Stimulated activated CD4-positive, alpha-beta T cell treated with anti-CD3 and anti-CD28 coated beads, Interleukin-15, amount 100 ng/mL, for 24 hours (primary cell): ENCODE results near the gene C5orf22.

Experiments used
- DNase-seq: peaks from one replicate; pipeline ENCODE4 v3.0.0-alpha.2; 2020

C5orf22 gene

DNA sequence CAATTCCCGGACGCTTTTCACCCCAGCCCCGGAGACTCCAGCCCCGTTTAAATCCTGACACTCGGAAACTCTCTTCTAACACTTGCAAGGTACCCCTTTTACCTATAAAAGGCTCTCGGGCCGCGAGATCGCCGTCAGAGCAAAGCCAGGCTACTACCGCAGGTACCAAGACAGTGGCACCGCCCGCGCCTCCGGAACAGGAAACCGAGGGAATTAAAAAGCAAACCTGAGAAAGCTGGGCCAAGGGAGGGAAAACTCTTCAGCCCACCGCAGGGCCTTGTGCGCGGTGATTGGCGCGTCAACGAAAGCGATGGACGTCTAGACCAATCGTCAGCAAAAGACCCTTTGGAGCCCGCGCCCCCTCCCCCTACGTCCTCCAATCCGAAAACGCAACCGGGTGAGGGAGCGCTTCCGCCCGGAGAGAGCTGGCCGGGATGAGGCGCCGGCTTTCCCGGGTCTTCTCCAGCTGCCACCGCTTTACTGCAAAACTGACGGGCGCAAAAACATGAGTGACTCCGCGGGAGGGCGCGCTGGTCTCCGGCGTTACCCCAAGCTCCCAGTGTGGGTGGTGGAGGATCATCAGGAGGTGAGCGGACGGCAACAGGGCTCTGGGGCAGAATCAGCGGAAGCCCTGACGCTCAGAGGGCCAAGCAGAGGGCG is at the start of gene C5orf22, which contains the start of gene DROSHA:
C5orf22 (plus strand) TSS at position 414 of the 660 bp plus-strand sequence; CDS start at position 506, 92 bp downstream.
DROSHA (minus strand) TSS at position 206 of the 660 bp plus-strand sequence. CDS start 3,034 bp downstream, outside the sequence.
- DNase-seq = peak; percentile 97

DNA sequence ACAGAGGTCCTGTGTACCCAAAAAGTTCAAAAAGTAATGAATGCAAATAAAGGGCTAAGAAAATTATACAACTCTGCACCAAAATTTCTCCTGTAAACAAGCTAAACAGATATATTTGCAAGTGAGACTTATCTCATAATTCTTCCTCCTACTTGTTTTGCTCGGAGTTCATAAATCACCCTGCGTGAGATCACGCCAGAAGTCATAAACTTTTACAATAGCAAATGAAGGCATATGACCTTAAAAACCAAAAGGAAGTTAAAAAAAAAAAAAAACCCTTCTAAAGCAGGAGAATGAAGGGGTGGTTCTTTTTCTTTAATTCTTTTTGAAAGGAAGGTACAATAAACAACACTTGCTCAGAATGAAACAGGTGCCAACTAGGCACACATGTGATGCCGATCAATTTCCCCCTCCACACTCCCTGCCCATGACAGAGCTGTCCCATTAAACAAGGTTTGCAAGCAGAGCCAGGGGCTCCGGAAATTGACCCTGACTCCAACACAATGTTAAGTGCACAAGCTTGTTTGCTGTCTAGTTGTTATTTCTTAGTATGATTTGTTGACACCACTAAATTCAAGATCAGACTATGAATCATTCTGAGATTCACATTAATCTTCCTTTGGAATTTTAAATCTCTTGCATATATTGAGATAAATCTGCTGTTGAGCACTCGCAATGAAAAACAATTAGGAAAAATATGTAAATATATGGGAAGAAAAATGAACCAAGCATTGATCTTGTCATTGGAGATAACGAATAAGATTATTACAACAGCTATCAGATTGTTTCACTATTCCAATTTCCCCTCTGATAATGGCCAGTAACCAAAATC is 46.5 kb upstream of the C5orf22 start:
- no peak for DNase-seq

DNA sequence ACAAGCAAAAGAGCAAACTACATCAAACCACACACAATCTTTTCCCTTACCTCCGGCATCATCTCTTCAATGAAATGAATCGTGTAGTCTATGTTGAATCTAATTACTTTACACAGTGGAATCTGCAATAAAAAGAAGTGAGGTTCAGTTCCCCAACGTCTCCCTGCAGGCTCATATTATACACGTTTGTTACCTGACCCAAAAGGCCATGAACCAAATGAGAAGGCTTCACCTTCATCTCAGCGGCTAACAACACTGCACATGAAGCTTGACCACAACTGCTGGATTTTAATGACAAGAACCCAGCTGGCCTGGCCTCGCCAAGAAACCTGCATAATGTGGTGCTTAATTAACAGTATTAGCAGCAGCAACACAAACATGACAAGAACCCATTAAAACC is 45.7 kb upstream of the C5orf22 start:
- no peak for DNase-seq

DNA sequence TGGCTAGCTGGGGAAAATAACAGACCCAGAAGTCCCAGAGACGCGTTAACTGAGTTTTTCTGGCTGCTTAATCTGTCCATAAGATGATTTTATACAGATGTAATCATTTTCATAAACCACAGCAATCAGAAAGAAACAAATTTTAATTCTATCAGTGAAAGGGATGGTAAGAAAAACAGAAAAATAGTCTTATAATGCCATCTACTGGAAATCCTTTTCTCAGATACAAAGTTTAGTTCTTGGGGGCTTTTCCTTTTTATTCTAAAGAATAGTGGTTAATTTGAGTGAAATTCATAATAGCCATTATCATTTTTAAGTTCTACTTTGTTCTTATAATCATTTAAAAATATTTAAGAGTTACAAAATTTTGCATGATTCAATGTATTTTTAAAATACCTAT is 44.6 kb upstream of the C5orf22 start:
- no peak for DNase-seq

DNA sequence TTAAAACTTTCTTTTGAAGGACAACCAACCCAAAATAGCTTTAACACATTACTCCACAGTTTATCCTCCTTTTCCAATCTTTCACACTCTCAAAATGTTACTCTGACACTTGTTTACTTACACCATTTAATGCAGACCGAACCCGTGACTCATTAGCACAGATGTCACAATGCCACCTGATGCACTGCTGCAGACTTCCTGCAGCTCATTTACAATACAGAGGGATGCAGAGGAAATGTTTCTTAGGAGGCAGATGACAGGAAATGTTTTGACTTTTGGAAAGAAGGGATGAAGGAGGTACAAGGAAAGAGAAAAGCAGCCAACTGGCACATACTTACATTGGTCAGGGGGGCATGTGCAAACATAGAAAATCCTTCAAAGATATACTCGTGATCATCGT is 39.2 kb upstream of the C5orf22 start:
- DNase-seq = no peak

DNA sequence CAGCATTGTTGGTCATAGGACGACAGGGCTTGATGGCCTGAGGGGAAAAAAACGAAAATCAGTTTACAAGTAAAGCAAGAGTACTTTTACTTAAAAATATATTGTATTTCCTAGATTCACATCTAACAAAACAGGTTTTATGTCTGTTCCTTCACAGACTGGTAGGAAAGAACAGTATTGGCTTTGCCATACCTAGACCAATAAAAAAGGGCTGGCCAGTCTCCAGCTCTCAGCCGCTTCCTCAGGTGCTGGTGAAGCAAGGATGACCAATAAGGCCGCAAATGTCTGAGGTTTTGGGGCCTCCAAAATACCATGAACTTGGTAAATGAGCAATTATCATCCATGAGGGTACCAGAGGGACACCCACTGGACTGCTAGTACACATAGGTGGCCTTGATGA is 36.8 kb upstream of the C5orf22 start:
- DNase-seq = no peak

DNA sequence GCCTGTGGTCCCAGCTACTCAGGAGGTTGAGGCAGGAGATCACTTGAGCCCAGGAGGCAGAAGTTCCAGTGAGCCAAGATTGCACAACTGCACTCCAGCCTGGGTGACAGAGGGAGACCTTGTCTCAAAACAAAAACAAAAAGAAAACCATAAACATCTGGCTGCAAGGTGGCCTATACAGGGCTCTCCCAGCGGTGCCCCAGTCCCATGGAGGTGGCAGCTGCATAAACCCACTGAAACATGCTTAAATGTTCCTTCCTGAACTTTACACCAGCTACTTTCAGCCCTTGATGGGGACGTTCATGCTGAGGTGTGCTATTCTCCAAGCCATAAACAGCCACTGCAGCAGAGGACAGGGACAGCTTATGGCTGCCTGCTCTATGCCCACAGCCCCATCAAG is 35.8 kb upstream of the C5orf22 start:
- DNase-seq = no peak

DNA sequence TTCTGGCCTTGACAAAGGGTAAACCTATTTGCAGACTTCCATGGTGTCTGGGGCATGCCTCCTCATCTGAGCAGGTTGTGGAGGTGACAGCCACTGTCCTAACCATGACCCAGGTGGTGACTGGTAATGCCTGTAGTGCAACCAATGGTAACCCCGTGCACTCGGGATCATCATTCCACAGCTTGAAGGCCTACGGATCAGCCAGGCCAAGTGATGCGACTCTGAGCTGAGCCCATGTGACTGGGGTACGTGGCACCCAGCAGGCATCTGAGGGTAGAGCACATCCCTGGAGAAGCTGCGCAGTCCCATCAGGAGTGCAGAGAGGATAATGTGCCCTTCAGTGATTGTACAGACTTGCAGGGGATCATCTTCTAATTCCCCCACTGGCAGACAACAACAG is 35.2 kb upstream of the C5orf22 start:
- no peak for DNase-seq

DNA sequence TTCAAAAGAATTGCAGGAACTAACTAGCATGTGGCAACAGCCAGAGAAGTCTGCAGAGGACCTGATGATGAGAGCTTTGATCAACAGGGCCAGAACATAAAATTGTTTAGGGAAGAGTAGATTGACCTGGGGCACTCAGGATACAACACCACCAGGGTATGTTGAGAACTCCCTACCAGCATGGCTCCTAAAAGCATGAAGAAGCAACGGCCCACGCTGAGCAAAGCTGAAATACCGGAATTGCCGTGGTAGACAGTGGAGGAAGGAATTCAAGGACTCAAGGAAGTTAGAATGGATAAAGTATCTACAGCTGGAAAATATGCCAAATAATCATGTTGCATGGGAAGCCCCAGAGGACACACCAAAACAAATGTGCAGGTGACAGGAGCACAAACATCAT is 31.8 kb upstream of the C5orf22 start:
- no peak for DNase-seq

DNA sequence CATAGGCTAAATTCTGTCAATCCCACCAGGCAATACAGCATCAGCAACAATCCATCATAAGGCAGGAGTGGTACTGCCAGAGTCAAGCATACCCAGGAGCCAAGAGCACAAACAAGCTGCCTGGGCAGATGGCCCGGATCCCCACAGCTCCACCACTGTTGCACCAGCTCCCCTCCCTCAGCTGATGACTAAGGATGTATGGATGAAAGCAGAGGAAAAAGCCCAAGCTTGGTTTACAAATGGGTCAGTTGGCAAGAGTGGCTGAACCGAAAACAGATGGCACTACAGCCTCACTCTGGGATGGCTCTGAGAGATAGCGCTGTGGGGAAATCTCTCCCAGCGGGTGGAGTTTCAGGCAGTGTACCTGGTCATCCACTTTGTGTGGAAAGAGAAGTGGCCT is 29.6 kb upstream of the C5orf22 start:
- no peak for DNase-seq

DNA sequence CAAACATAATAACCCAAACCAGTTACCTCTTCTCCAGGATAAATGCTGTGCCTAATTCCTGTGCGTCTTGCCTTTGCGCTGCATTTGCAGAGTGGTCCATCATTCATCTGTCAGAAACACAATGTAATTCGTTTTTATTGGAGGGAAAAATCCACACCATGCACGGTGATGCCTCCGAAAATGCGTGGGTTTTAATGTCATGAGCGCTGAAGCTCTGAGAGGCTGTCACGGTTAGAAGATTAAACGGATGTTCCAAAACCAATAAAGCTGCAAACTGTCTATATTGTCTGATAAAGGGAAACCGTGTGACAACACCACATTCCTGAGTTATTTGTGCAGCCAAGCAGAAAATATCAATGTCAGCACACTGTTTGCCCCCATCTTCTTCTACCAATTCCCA is 27.6 kb upstream of the C5orf22 start:
- DNase-seq = no peak

DNA sequence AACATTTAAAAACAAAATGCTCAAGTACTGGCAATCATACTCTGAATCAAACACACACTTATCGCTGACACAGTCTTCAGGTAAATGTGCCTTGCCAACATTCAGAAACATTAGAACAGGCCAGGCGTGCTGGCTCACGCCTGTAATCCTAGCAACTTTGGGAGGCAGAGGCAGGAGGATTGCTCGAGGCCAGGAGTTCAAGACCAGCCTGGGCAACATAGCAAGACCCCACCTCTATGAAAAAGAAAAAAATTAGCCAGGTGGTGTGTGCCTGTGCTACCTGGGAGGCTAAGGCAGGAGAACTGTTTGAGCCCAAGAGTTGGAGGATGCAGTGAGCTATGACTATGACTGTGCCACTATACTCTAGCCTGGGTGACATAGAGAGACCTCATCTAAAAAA is 20.8 kb upstream of the C5orf22 start:
- no peak for DNase-seq

DNA sequence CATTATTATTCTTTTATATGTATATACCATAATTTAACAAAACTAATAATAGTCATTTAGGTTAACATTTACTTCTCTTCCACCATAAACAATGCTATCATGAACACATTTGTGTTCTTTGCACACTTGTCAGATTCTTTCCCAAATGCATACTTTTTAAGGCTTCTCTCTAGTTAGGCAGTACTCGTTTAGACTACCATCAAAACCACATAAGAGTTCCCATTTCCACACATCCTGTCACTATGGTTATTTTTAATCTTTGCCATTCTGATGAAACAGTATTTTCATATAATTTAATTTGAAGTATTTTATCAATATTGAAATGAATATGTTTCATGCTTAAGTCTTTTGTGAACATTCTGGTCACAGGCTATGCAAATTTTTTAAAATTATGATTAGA is 15.3 kb upstream of the C5orf22 start:
- no peak for DNase-seq

DNA sequence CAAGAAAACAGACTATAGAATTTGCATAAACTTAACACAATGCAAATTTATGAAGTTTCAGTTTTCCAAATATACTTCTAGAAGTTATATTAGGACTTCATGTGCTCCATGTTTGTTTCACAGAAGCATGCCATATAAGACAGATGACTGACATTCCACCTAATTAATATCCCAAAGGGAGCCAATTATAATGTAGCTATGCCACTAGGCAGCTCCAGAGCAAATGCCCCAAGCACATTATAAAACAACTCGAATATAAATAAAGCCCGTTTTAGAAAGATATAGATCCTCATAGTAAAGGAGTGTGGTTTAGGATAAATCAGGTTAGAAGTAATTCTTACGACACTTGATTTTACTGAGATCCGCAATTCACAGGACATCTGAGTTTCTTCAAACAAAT is 9.1 kb upstream of the C5orf22 start:
- DNase-seq = no peak

DNA sequence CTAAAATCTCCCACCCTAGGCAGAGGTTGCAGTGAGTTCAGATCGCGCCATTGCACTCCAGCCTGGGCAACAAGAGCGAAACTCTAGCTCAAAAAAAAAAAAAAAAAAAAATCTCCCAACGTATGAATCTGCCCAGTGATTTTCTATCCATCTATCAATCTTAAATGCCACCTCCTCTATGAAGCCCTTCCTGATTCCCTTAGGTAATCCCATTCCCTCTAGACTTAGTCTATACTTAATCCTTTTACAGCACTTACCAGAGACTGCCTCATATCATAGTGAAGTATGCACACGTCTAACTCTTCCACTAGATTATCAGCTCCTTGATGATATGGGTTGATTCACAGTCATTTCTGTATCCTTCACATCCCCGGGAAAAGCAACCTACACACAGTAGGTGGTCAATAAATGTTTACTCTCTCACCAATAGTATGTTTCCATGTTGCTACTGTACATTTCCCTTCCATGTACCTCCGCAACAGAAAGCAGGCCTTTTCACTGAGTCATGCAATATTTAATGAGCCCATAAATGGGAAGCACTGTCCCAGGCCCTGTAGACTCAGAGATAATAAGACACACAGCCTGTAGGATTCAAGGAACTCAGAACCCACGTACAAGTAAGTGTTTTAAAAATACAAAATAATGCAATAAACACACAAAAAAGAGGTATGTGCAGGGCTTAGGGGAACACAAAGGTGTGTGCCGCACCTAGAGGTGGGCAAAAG is 1.4 kb upstream of the C5orf22 start:
- DNase-seq = no peak

DNA sequence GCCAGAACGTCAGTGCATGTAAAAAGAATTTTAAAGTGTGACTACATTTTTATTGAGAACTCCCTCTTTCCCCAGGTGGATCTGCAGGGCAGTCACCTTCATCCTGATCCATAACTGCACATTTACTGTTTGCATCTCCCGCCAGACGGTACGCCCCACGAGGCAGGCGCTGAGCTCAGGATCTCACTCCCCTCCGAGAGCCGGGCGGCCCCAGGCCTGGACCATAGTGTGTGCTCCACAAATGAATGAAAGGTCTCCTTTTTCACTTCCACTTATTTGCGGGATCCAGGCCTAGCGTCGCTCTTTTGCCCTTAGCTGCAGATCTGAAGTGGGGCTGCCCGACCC is 586 bp upstream of the C5orf22 start:
- DNase-seq = peak; percentile 42

DNA sequence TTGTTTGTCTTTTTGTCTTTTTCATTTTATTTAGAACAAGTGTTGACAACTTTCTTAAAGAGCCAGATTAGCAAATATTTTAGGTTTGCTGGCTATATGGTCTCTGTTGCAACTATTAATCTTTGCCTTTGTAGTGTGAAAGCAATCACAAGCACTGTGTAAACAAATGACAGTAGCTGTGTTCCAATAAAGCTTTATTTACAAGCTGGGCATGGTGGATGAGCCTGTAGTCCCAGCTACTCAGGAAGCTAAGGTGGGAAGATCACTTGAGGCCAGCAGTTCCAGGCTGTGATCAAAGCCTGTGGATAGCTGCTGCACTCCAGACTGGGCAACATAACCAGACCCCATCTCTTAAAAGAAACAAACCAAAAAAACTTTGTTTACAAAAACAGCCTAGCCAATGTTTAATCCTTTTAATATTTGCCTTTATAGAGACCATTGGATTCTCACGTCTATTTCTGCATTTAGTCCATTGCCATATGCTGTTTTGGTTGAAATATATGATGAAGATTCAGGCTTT is 2.5 kb downstream of the C5orf22 start:
- no peak for DNase-seq

DNA sequence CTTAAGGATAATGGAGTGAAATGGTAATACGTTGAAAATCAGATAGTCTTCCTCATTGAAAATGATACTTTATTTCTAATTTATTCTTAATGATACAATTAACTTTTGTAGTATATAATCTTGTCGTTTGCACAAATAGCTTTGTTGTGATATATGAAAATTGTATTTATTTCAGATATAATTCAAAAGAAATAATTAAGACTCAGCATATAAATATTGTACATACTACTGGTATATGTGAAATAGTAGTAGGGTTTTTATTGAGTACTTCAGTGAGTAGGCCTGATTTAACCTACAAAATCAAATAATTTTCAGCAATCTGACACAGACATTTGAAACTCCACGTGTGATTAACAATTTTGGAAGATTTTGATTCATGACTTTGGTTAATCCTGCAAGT is 4.8 kb downstream of the C5orf22 start:
- DNase-seq = no peak

DNA sequence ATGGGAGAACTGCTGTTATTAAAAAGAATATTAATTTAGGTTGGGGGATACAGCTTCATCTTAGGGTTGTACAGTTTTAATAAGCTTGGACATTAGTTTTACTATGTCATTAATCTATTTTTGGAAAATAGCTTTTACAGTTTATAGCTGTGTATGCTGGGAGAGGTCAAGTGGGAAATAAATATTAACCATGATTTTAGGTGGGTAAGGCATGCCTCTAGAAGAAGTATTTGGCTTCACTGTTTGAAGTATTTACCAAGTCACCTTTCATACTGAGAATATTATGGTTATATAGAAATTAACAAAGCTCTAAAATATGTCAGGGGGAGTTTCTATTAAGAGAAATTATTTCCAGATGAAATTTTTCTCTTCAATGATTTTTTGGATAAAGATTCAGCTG is 5.2 kb downstream of the C5orf22 start:
- no peak for DNase-seq

DNA sequence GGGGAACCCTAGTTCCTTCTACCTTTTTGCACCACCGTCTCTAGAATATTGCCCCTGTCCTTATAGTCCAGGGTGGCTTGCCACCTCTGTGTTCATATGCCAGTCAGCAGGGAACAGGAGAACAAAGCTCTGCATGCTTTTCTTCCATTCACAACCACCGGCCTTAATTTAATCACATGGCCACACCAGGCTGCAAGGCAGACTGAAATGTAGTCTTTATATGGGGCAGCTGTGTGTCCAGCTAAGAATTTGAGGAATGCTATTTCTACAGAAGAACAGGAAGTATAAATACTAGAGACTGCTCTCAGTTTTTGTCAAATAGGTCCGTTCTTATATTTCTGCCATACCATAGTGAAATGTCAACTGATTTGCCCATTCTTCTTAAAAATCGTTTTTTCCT is 5.8 kb downstream of the C5orf22 start:
- DNase-seq = no peak

DNA sequence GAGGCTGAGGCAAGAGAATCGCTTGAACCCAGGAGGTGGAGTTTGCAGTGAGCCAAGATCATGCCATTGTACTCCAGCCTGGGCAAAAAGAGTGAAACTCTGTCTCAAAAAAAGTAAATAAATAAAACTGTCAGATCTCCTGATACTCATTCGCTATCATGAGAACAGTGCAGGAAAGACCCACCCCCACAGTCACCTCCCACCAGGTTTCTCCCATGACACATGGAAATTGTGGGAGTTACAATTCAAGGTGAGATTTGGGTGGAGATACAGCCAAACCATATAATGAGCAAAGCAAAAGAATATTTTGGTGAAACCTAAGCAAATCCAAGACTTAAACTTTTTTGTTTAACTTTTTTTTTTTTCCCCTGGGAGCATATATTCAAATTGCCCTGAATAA is 17.0 kb downstream of the C5orf22 start:
- peak; percentile 28 for DNase-seq

DNA sequence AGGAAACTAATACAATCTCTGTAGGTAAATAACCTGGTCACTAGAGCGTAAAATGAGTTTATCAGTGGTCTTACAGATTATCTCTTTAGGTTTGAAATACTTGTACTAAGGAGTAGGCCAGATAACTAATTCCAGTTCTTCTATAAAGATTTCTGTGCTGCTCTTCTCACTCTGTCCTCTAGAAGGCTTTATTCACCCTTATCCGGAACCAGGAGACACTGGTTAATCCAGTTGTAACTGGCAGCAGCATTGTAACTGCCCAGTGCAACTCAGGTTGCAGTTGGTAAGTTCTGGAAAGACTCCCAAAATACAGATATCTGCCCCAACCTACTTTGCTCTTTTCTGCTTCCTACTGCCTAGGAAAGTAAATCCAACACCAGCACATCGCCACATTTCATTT is 19.8 kb downstream of the C5orf22 start:
- DNase-seq = no peak

DNA sequence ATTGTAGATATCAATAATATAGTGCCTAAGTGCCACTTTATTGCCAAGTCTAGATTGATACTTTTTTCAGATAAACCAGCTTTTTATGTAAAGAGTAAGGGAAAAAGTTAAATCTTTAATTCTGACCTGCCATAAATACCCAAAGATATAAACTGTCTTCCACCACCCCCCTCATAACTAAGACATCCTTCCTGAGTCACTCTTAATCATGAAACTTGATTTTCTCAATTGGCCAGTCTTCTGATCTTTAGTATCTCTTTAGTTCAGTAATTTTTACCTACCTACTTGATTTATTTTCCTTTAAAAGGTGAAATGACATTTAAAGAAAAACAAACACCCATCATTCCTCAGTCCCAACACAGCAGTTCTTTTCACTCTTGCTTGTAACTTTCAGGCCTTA is 21.8 kb downstream of the C5orf22 start:
- no peak for DNase-seq

DNA sequence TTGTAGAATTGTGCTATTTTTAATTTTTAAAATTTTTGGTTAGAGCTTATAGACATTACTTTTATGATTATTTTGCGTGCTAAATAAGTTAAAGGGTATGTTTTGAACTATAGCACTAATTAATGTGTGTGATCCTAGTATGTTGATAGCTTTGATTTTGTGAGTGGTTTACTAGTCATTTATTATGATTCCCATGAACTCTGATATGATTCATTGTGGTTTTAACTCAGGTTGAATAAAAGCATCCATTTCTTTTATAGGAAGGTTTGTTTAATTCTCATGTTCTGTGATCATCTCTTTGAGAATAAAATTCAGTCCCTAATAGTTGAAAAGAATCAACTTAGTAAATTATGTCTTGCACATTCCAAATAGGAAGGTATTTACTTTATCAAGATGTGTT is 22.5 kb downstream of the C5orf22 start:
- DNase-seq = no peak
